Activated CD4-positive, alpha-beta T cell treated with anti-CD3 and anti-CD28 coated beads, Interleukin-2, amount 50 U/mL, for 48 hours (primary cell): ENCODE data around the gene PREB.

Experiments
- DNase-seq, 2 experiments: peaks; one replicate each; pipeline ENCODE4 v3.0.0-alpha.2; 2020

The PREB gene

DNA sequence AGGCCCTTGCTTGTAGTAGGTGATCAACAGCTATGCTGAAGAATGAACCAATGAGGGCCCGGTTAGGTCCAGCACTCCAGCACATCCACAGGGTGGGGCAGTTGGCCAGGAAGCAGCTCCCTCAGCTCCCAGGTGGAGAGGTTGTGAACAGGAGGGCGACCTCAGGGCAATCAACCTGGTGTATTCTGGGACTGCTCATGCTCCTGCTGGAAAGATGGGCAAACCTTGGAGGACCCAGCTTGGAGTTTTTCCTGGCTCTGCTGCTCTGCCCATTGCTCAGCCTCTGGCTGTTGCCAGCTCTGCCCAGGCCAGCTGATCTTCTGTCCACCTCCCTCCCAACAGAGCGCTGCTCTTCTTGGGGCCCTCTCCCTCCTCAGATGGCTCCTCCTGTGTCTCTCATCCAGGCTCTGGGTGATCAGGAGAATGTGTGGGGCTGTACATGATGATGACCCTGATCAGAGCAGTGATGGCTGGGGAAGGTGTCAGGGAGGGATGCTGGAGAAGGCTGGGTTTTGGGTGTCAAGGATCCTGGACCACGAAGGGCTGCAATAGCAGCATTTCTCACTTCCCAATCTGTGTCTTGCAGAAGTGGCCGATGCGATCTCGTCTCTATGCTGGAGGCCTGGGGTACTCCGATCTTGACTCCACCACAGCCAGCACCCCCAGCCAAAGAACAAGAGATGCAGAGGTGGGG is 17.8 kb upstream of the PREB start:
- no peak for DNase-seq

DNA sequence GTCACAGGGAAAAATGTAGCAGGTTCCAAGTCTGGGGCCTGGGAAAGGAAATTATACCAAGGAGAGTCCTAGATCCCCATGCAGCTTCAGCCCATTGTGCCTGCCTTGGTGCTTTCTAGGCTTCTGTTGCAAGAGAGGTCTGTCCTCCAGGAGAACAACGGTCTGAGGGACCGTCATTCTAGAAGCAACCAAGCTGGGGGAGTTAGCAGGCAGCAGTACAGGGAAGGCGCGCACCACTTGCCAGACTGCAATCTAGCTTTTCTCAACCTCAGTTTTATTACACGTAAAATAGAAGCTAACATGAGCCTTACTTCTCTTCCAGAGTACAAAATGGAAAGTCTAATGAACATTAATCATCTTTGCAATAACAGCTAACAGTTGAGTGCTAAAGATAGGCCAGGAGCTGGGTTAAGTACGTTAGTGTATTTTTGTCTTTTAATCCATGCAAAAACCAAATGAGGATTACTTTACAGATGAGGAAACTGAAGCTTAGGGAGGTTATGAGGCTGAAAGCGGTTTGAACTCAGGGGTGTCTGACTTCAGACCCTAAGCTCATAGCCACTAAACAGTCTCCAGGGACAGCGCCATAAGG is 16.3 kb upstream of the PREB start:
- no peak for DNase-seq

DNA sequence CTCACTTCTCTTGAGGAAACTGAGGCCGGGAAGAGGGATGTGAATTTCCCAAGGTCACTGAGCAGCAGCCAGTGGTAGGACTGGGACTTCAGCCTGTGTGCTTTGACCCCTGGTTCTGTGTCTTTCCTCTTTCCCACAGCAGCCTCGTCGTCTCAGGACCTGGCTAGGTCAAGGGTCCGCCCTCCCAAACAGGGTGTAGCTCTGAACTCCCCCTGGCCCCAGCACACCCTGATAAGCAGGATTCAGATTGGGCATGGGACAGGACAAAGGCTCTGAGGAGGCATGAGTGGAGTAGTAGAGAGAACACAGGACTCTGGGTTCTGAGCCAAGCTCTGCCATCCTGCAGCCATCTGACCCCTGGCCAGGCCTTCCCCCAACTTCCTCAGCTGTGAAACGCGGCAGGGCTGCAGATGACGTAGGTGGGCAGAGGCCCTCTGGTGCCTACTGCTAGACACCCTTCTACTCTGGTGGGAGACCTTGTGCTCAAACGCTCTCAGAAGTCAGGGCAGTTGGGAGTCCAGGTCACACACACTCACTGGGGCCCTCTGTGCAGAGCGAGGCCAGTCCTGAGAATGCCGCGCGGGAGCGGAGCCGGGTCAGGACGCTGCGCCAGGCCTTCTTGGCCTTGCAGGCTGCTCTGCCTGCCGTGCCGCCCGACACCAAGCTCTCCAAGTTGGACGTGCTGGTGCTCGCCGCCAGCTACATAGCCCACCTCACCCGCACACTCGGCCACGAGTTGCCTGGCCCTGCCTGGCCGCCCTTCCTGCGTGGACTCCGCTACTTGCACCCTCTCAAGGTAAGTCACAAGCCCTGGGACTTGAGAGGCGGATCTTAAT is 15.4 kb upstream of the PREB start:
- no peak for DNase-seq

DNA sequence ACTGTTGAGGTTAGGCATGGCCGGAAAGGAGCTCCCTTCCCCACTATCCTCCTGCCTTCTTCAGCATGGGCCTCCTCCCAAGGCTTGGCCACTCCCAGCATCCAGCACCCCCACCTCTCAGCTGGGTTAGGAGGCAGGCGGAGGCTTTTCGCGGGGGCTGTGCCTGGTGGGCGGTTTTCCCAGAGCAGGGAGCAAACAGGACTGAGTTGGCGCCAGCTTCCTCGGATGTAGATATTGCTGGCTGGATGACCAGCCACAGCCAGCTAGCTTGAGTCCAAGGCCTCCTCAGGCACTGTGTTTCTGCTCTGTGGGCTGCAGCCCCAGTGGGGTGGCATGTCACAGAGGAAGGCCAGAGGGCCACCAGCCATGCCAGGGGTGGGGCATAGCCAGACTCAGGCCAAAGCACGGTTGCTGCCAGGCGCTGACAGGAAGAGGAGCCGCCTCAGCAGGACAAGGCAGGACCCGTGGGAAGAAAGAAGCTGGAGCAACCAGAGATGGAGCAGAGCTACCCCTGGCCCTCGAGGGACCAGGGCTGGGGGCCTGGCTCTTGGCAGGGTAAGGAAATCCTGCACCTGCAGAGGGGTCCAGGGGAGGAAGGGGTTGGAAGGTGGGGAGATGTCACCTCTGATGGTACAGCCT is 14.5 kb upstream of the PREB start, which contains the start of gene TCF23:
TCF23 (plus strand) TSS at position 204 of the 639 bp plus-strand sequence; CDS start at position 334, 130 bp downstream.
- no peak for DNase-seq

DNA sequence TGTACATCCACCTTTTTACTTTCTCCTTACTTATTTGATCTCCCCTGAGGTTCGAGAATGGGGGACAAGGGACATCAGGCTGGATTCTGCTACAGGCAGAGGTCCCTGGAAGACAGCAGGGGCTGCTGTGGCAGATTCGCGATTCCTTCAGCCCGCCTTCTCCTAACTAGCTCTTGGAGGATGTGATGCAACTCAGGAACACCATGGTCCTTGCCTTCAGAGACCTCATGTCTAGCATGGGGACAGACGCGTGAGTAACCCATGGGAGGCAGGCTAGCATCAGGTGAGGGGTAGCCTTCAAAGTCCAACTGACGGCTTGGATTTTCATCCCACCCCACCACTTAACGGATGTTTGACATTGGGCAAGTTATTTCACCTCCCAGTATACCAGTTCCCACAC is 13.5 kb upstream of the PREB start:
- DNase-seq, result no peak

DNA sequence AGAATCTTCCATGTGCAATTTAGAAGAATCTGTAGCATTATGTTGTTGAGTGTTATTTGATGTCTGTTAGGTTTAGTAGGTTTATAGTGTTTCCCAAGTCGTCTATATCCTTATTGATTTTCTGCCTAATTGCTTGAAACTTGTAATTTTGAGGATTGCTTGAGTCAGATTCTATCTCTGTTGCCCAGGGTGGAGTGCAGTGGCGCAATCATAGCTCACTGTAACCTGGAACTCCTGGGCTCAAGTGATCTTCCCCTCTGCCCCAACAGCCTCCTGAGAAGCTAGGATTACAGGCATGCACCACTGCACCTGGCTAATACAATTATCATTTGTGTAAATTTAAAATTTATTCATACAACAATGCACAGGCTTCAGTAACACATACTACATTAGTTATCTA is 11.2 kb upstream of the PREB start:
- no peak for DNase-seq

DNA sequence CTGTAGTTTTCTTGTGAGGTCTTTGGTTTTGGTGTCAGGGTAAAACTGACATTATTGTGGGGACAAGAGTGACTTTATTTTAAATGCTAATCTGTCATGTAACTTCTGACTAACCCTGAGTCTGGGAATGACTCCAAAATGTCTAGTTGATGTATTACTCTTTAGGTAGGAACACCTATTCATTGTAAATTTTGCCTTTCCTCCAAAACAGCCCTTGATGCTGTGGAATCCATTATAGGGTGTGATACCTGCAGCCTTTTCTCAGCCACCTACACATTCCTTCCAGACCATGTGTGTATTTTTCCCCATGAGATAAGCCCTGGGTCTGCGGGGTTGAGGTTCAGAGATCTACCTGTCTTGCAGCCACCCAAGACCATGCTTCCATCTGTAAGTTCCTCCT is 8.8 kb upstream of the PREB start:
- no peak for DNase-seq

DNA sequence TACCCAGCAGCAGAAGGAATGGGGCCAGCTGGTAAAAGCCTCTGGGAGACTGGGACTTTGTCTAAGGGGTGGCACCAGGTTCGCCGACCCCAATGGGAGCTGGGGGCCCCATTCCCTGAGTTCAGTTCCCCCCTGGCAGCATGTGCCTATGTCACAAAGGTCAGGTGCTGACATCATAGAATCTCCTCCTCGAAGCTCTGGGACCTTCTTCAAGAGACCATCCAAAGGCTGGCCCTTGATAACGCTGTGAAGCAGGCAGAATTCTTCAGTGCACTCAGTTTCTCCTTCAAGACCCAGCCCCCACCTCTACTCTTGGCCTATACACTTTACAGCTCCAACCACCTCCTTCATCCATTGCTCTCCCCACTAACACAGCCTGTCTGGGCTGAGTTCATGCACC is 4.9 kb upstream of the PREB start, which contains the start of gene PRR30:
PRR30 (minus strand) TSS at position 101 of the 400 bp plus-strand sequence. CDS start 1,081 bp downstream, outside the sequence.
- no peak for DNase-seq

DNA sequence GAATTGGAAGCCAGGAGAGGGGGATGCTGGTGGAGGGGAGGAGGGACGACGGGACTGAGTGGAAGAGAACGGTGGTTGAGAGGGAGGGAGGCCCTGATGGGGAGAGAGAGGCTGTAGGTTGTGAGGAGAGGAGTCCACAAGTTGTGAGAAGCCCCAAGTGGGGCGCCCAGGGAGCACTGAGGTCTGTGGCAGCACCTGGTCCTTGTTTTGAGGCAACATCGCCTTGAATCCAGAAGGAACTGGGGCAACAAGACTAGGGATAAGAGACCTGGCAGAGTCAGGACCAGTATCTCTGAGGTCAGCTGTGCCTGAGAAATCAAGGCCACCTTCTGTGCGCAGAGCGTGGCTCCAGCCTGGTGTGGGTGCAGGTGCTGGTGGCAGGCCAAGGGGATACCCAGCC is 3.7 kb upstream of the PREB start:
- DNase-seq, result no peak

DNA sequence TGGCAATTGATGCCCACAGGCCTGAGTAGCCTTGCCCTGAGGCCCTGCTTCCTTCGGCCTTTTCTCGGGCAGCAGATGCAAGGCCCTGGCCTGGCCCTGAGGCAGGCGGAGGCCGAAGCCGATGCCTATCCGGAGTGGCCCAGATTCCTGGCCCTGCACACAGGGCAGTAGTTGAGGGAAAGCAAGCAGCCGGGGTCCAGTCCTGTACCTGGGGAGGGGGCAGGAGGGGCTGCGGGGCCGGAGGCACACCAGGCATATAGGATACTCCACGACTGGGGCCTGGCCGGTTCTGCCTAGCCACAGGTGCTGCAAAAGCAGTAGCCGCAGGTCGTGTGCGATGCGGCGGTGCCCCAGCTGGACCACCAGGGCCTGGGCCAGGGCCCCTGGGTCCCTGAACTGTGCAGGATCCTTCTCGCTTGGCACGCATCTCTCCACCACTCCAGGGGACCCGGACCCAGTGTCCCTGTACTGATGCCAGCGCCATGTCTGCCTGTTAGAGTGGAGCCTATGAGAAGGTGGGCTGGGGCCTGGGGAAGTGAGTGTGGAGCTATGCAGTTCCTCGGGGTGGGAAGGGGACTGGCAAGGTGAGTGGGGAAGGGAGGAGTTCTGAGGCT is 3.0 kb upstream of the PREB start:
- DNase-seq, result no peak

DNA sequence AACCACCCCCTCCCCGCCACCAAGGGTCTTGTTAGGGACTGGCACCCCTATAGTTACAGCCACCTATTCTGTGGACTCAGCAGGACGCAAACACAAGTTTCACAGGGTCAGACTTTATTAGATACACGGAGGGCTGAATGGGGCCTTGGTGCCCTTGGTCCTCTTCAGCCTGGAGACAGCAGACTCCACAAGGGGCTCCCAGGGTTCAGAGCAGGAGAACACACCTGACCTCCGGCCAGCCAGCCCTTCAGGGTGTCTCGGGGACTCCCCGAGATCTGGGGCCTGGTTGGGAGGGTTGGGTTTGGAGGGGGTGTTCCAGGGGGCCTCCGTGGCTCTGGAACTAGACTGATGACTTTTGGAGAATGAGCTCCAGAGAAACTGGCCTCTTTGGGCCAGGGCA is 2.3 kb upstream of the PREB start:
- no peak for DNase-seq

DNA sequence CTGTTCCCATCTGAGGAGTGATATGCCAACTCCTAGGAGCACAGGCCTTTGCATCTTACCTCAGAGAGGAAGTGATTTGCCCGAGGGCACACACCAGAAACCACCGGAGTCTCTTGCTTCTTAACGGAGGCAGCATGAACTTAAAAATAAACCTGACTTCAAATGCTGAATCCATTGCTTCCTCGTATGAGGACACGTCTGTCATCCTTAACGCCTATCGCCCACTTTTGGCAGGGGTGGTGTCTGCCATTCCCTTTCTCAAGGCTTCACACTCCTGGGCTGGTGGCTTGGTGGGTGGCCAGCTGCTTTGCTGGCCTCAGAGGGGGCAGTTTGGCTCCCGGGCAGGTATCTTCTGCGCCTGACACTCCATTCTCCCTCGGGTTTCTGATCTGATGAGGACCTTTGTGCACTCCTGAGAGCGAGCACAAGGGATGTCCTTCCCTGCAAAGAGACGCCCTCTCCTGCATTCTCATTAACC is 1.1 kb upstream of the PREB start:
- DNase-seq, result no peak

DNA sequence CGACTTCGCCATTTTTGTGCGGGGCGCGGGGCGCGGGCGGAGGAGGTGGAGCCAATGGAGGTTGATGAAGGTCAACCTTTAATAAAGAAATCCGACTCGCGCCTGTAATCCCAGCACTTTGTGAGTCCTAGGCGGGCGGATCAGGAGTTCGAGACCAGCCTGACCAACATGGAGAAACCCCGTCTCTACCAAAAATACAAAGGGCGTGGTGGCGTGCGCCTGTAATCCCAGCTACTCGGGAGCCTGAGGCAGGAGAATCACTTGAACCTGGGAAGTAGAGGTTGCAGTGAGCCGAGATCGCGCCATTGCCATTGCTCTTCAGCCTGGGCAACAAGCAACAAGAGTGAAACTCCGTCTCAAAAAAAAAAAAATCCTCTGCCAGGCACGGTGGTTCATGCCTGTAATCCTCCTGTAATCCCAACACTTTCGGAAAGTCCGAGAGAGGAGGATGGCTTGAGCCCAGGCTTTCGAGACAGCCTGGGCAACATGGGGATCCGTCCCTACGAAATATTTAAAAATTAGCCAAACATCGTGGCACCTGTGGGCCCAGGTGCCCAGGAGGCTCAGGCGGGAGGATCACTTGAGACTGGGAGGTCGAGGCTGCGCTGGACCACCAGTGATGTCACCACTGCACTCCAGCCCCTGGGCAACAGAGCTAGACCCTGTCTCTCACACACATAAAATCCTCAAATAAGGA is 493 bp upstream of the PREB start:
- DNase-seq, result no peak

DNA sequence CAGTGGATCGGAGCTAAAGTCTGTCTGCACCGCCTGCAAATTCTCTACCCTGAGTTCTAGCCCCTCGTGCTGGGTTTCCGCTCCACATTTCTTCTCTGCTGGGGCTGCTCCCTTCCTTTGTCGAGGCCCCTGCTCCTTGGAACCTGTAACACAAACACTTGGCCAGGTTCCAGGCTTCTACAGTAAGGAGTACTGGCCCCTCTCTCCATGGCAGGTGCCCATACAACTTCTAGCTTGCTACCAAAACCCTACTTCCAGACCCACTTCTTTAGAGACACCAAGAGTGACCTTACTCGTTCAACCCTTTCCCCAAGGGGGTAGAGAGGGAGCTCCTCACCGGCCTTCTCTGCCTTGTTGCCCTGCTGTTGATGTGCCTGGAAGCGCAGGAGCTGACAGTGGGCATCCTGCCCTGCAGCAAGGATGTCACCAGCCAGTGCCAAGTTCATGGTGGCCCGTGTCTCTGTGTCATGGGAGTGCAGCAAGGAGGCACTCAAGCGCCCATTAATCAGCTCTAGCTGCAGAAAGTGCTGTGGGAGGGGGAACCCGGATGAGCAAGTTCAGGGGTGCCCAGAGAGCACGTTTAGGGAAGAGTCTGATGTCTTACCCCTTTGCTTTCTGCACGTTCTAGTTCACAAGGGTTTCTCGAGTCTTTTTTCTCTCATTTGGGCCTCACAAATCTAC is 1.1 kb downstream of the PREB start:
- peak; percentile 34 to 35 for DNase-seq

DNA sequence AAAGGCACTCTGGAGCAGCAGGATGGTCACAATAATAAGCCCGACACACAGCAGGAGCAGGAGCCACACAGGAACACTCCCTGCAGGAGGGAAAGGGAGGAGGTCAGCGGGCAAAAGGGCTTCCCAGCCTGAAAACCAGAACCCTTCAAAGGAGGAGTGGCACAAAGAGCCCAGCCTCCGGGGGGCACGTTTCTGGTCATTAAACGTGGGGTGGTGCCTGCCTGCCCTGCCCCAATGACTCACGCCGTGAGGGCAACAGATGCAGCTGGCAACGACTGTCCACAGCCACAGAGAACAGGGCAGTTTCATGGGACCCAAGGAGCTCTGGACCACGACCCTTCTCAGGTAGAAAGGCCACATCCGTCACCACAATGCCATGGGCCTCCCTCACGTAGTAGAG is 3.0 kb downstream of the PREB start:
- no peak for DNase-seq

DNA sequence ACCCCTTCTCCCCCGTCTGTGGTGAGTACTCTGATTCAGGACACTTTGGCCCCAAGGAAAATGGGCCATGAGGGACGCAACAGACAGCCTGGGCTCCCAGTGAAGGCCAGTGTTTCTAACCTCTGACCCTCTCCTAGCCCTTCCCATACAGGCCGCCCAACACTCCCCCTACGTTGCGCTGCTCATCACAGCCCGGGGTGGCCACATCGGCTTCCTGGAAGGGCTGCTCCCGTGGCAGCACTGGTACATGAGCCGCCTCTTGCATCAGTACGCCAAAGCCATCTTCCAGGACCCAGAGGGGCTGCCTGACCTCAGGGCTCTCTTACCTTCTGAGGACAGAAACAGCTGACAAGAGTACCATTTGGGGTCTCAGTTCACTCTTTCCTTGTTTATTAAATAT is 4.0 kb downstream of the PREB start:
- no peak for DNase-seq

DNA sequence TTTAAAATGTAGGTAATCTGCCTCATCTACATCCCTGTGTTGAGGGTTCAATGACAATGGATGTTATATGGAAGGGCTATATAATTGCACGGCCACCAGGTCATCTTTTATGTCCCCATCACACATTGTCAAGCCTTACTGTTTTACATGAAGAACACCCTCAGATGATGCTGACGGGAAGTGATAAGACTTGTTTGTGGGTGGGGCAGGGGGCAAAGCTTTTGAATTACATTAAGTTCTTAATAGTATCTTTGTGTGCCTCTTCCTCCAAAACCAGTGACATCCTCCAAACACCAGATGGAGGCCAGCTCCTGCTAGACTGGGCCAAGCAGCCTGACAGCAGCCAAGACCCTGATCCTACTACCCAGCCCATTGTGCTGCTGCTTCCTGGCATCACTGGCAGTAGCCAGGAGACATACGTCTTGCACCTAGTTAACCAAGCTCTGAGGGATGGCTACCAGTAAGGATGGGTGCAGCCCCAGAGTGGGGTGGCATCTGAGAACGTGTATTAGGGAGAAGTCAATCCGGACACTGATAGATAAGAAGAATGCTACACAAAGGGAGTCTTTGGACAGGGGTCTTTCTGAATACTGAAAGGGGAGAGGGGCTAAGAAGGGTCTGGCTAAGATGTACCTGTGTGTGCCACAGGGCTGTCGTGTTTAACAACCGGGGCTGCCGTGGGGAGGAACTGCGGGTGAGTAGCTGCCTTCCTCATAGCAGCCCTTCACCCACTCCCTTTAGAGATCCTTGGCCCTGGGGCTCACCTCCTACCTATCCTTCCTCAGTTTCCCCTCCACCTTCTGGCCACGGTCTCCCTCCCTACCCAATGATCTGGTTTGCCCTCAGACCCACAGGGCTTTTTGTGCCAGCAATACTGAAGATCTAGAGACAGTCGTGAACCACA is 5.5 kb downstream of the PREB start:
- DNase-seq, result no peak

DNA sequence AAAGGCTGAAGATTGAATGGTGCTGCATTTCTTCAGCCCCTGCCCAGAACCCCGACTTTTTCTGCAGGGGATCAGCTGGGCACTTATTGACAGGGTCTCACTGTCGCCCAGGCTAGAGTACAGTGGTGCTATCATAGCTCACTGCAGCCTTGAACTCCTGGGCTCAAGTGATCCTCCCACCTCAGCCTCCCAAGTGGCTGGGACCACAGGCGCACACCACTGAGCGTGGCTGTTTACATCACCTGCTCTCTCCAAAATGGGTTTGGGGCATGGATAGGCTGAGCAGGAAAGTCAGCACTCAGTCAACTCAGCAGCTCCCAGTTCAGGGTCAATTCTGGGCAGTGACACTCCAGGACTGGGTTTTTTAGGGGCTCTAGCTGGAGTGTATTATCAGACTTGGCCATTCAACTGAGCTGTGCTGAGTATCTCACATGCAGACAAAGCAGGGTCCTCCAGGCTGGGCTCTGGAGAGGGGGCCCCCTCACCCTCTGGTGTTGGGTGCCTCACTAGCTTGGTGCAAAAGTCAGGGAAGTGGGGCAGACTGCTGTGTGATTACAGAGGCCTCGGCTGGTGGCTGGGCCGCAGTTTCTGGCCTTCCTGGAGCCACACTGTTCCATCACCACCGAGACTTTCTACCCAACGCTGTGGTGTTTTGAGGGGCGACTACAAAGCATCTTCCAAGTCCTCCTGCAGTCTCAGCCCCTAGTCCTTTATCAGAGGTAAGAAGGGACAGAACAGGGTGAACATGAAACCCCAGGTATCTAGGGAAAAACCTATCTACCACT is 6.4 kb downstream of the PREB start:
- no peak for DNase-seq

DNA sequence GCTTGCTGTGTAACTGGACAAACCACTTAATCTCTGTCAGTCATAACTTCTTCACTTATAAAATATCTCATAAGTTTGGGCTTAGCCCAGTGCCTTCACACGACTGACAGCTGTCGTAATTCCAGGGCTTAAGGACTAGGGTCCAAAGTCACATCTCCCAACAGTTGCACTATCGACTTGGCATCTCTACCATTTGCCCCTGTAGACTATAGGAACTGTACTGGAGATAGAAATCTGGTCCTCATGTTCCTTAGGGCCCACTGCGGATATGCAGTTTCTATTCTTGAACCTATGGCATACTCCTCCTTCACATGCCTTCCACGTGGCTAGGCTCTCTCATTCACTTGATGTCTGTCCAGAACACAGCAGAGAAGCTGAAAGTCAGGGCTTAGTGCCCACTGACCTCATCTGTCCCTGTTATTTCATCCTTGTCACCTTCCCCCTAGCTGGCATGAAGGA is 8.2 kb downstream of the PREB start:
- DNase-seq, result no peak
